Osteocyte (in vitro differentiated cells): Measurements from ENCODE around the gene TCF19. TPM values are rescaled to one million over a fixed set of nuclear protein-coding genes. Genes with fewer than 3 reads are reported as not detected.
"Not testable (repeated sequence)": the region's sequence is repeated elsewhere in the genome, so short reads cannot be mapped to it uniquely, and the experiment has no call there.

Source experiments
- DNase-seq: peaks from one replicate; pipeline ENCODE4 v3.0.0; 2021; ENCODE audit warnings: mixed read lengths; ENCODE audit not compliant: unreplicated experiment; ENCODE audit errors: extremely low spot score
- H3K27ac Mint-ChIP-seq: one replicate; pipeline ENCODE4 v1.8.0; 2021; ENCODE audit warnings: mild to moderate bottlenecking, mixed read lengths; ENCODE audit not compliant: unreplicated experiment
- H3K27me3 Mint-ChIP-seq: one replicate; pipeline ENCODE4 v1.8.0; 2021; ENCODE audit warnings: mixed read lengths; ENCODE audit not compliant: unreplicated experiment
- H3K36me3 Mint-ChIP-seq: one replicate; pipeline ENCODE4 v1.8.0; 2021; ENCODE audit warnings: mixed read lengths; ENCODE audit not compliant: unreplicated experiment
- H3K4me1 Mint-ChIP-seq: one replicate; pipeline ENCODE4 v1.8.0; 2021; ENCODE audit warnings: mixed read lengths; ENCODE audit not compliant: unreplicated experiment
- H3K4me3 Mint-ChIP-seq: one replicate; pipeline ENCODE4 v1.8.0; 2021; ENCODE audit warnings: mild to moderate bottlenecking, moderate library complexity, mixed read lengths; ENCODE audit not compliant: unreplicated experiment
- H3K9me3 Mint-ChIP-seq: one replicate; pipeline ENCODE4 v1.8.0; 2021; ENCODE audit warnings: mixed read lengths; ENCODE audit not compliant: unreplicated experiment
- total RNA-seq: library from RNA; stranded (reverse); gene quantifications from 2 replicates; pipeline ENCODE4 v1.2.1, GENCODE V29; 2021
- TF ChIP-seq, protein P1 (sequence below): fragments of 200-600 bp; sonication (generic); IDR thresholded peaks from 2 replicates; pipeline ENCODE4 v1.5.0; 2021; ENCODE audit warnings: antibody characterized with exemption, mild to moderate bottlenecking, moderate library complexity

Gene TCF19
- total RNA-seq, 1 donor from 2014 or later, result 8.8 TPM

DNA sequence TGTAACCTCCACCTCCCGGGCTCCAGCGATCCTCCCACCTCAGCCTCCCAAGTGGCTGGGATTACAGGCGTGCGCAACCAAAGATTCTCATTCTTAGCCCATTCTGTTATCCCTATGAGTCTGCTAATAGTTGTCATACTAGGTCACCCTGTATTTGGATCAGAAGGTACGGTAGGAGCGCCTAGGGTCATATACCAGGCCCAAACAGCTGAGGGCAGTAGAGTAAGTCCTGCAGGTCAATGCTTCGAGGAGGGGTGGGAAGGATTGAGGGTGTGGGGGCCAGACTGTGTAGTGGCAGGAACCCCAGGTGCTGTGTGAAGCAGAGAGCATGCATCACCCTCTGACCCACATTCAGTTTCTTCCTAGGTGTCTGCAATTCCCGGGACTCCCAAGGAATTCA is 34.8 kb downstream of the TCF19 start:
- Mint-ChIP-seq H3K27me3 (no peaks in the 10 kb centered on the region), H3K4me3 (no peak overlapping the region), H3K4me1 (peaks cover 13% of the 10 kb centered on the region), H3K36me3 (no peaks in the 10 kb centered on the region), H3K9me3 (no peaks in the 10 kb centered on the region), H3K27ac (no peak overlapping the region)
- DNase-seq, result no peak
- TF ChIP-seq, protein P1, sequence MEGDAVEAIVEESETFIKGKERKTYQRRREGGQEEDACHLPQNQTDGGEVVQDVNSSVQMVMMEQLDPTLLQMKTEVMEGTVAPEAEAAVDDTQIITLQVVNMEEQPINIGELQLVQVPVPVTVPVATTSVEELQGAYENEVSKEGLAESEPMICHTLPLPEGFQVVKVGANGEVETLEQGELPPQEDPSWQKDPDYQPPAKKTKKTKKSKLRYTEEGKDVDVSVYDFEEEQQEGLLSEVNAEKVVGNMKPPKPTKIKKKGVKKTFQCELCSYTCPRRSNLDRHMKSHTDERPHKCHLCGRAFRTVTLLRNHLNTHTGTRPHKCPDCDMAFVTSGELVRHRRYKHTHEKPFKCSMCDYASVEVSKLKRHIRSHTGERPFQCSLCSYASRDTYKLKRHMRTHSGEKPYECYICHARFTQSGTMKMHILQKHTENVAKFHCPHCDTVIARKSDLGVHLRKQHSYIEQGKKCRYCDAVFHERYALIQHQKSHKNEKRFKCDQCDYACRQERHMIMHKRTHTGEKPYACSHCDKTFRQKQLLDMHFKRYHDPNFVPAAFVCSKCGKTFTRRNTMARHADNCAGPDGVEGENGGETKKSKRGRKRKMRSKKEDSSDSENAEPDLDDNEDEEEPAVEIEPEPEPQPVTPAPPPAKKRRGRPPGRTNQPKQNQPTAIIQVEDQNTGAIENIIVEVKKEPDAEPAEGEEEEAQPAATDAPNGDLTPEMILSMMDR, result no peak

DNA sequence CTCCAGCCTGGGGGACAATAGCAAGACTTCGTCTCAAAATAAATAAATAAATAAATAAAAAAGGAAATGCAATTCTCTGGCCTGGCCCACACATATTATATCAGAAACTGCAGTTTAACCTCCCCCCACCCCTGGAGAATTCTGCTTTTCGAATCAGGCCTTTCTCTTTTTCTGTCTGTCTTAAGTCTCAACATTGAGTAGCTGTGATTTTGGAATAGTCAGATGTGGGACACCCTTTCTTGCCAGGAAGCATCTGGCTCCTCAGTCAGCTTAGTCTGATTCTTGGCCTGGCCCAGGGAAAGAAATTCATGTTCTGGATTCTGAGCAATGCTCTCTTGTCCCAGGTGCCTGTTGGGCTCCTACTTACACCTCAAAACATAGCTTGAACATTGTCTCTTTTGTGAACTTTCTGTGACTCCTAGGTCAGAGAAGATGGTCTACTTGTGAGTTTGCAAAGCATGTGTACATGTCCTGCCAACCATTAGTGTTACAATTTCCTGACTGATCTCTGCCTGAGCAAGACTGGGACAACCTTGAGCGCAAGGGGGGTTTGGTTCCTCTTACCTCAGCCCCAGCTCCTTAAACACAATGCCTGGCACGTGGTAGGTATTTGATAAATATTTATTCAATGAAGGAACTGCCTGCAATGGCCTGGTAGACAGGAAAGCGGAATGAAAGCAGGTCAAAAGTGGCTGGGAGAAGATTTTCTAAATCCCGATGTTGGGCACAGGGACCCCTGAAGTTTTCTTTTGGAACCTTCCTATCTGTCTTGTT is 35.9 kb downstream of the TCF19 start:
- no peak for DNase-seq
- Mint-ChIP-seq H3K4me1 (peaks cover 15% of the 10 kb centered on the region), H3K27me3 (no peaks in the 10 kb centered on the region), H3K36me3 (no peaks in the 10 kb centered on the region), H3K9me3 (no peaks in the 10 kb centered on the region), H3K4me3 (no peak overlapping the region), H3K27ac (no peak overlapping the region)
- TF ChIP-seq, protein P1, result no peak

DNA sequence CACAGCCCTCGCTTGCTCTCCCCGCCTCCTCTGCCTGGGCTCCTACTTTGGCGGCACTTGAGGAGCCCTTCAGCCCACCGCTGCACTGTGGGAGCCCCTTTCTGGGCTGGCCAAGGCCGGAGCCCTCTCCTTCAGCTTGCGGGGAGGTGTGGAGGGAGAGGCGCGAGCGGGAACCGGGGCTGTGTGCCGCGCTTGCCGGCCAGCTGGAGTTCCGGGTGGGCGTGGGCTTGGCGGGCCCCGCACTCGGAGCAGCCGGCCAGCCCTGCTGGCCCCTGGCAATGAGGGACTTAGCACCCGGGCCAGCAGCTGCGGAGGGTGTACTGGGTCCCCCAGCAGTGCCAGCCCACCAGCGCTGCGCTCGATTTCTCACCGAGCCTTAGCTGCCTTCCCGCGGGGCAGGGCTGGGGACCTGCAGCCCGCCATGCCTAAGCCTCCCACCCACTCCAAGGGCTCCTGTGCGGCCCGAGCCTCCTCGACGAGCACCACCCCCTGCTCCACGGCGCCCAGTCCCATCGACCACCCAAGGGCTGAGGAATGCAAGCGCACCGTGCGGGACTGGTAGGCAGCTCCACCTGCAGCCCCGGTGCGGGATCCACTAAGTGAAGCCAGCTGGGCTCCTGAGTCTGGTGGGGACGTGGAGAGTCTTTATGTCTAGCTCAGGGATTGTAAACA is 37.1 kb downstream of the TCF19 start:
- H3K36me3 Mint-ChIP-seq, H3K27me3 Mint-ChIP-seq, H3K4me3 Mint-ChIP-seq, H3K9me3 Mint-ChIP-seq, H3K27ac Mint-ChIP-seq, DNase-seq: not testable (repeated sequence)
- peaks cover 15% of the 10 kb centered on the region for H3K4me1 Mint-ChIP-seq

DNA sequence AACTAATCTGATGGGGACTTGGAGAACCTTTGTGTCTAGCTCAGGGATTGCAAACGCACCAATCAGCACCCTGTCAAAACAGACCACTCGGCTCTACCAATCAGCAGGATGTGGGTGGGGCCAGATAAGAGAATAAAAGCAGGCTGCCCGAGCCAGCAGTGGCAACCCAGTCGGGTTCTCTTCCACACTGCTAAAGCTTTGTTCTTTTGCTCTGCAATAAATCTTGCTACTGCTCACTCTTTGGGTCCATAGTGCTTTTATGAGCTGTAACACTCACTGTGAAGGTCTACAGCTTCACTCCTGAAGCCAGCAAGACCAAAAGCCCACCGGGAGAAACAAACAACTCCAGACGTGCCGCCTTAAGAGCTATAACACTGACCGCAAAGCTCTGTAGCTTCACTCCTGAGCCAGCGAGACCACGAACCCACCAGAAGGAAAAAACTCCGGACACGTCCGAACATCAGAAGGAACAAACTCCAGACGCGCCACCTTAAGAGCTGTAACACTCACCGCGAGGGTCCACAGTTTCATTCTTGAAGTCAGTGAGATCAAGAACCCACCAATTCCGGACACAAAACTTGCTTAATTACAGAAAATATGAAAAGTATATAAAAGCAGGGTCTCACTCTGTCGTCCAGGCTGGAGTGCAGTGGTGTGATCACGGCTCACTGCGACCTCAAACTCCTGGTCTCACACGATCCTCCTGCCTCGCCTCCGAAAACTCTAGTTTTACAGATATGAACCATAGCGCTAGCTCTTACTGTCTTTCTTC is 38.0 kb downstream of the TCF19 start:
- peak overlapping the region; percentile 91 for H3K4me3 Mint-ChIP-seq
- H3K27ac Mint-ChIP-seq, result peak overlapping the region; percentile 96
- H3K9me3 Mint-ChIP-seq, H3K36me3 Mint-ChIP-seq, H3K27me3 Mint-ChIP-seq, DNase-seq: not testable (repeated sequence)
- peaks cover 15% of the 10 kb centered on the region for H3K4me1 Mint-ChIP-seq

DNA sequence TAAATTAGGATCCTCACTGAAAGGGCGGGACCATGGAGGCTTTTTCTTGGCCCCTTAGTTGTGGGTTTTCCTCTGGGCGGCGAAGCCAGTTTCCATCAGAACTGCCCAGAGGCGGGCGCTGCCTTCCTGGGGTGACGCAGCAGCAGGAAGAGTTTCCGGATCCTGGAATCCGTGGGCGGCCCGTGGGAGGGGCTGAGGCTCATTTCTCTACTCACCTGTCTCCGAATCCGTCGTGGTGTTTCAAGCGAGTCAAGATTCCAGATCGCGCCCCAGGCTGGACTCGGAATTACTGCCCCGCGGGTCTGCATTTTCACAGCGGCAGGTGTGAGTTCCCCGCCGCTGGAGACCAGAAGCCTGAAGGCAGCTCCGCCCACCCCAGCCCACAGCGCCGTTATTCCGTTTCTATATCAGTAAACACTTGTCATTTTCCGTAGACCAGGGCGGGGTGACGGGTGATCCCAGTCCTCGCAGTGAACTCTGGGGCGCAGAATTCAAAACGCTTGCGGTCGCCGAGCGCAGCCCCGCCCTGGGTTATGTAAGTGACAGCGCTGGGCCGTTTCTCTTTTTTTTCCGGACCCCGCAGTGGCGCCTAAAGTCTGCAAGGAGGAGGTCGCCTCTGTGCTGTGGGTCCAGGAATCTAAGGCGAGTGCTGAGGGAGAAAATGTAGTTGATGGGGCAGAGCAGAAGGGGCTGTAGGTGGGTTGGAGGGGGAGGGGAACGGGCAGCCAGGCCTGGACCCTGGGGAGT is 39.3 kb downstream of the TCF19 start:
- Mint-ChIP-seq H3K27ac (peak overlapping the region; percentile 96), H3K9me3 (no peaks in the 10 kb centered on the region), H3K4me3 (peak overlapping the region; percentile 91), H3K27me3 (no peaks in the 10 kb centered on the region), H3K4me1 (peaks cover 17% of the 10 kb centered on the region), H3K36me3 (no peaks in the 10 kb centered on the region)
- peak; percentile 87 for DNase-seq
- TF ChIP-seq, protein P1, result no peak

DNA sequence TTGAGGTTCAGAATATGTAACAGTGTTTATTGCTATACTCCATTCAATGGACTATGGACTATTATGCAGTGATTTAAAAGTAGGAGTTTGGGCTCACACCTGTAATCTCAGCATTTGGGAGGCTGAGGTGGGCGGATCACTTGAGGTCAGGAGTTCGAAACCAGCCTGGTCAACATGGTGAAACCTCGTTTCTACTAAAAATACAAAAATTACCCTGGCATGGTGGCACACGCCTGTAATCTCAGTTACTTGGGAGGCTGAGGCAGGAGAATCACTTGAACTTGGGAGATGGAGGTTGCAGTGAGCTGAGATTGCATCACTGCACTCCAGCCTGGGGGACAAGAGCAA is 40.7 kb downstream of the TCF19 start:
- not testable (repeated sequence) for H3K36me3 Mint-ChIP-seq, DNase-seq, H3K27me3 Mint-ChIP-seq, H3K9me3 Mint-ChIP-seq, H3K27ac Mint-ChIP-seq, H3K4me3 Mint-ChIP-seq
- H3K4me1 Mint-ChIP-seq, result peaks cover 30% of the 10 kb centered on the region
